Fibroblast of the aortic adventitia (primary cell): ENCODE results near the gene TRPM5. TPM values are rescaled to one million over a fixed set of nuclear protein-coding genes. Genes with fewer than 3 reads are reported as not detected.
A peak's percentile ranks its signal among the peaks of the same experiment; 100 is the strongest.

Source experiments
- DNase-seq: peaks from one replicate; pipeline ENCODE4 v3.0.0-alpha.2; 2010; ENCODE audit warnings: low read depth
- H3K4me3 ChIP-seq: 2 replicates; pipeline ENCODE4 v1.5.1; 2011; ENCODE audit warnings: low read depth, mild to moderate bottlenecking, control low read depth, low read length, moderate library complexity
- total RNA-seq: library from RNA; depleted of rRNA; stranded (reverse); fragments of >200 nt; gene quantifications from 2 replicates; pipeline ENCODE4 v1.2.3, GENCODE V29; 2012; ENCODE audit warnings: low replicate concordance
- TF ChIP-seq, protein P1 (sequence below): IDR thresholded peaks from 2 replicates; pipeline ENCODE4 v1.5.1; 2011; ENCODE audit warnings: mild to moderate bottlenecking, low read length, control low read depth, inconsistent platforms; ENCODE audit not compliant: insufficient read depth

Gene TRPM5
- total RNA-seq, 1 donor: not detected

DNA sequence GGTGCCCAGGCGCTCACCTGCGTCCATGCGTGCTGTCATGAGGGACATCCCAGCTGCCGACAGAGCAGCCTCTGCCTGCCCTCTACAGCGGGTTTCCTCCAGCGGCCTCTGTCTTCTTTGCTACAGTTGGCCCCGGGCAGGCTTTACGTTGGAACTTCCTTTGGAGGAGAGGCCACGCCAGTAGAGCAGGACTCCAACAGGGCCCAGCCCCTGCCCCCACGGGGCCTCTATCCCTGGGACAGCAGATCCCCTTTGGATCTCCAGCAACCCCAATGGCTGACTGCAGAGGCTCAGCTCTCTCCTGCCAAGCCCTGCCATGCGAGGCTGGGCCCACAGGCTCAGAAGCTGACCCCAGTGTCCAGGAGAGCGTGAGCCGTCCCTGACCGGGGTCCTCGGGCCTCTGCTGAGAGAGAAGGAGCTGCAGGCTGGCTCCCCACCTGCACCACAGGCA lies 12.1 kb downstream of the TRPM5 start:
- DNase-seq: no peak
- TF ChIP-seq, protein P1, sequence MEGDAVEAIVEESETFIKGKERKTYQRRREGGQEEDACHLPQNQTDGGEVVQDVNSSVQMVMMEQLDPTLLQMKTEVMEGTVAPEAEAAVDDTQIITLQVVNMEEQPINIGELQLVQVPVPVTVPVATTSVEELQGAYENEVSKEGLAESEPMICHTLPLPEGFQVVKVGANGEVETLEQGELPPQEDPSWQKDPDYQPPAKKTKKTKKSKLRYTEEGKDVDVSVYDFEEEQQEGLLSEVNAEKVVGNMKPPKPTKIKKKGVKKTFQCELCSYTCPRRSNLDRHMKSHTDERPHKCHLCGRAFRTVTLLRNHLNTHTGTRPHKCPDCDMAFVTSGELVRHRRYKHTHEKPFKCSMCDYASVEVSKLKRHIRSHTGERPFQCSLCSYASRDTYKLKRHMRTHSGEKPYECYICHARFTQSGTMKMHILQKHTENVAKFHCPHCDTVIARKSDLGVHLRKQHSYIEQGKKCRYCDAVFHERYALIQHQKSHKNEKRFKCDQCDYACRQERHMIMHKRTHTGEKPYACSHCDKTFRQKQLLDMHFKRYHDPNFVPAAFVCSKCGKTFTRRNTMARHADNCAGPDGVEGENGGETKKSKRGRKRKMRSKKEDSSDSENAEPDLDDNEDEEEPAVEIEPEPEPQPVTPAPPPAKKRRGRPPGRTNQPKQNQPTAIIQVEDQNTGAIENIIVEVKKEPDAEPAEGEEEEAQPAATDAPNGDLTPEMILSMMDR: no peak
- no peak overlapping the region for H3K4me3 ChIP-seq

DNA sequence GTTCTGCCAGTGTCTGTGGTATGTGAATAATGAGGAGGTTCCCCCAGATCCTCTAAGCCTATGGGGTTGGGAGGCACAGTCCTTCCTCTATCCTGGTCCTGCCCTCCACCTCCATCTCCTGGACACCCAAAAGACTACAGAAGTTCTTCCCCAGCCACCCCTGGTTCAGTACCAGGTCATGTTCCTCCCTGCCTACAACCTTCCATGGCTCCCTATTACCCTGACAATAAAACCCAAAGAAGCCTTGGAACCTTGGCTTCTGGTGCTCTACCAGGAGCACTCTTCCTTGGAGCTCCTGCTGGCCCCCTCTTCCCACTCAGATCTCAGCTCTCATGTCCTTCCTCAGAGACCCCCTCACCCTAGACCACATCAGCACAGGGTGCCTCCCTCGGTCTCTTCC lies 12.9 kb downstream of the TRPM5 start:
- no peak for DNase-seq
- TF ChIP-seq, protein P1: no peak
- H3K4me3 ChIP-seq: no peak overlapping the region

DNA sequence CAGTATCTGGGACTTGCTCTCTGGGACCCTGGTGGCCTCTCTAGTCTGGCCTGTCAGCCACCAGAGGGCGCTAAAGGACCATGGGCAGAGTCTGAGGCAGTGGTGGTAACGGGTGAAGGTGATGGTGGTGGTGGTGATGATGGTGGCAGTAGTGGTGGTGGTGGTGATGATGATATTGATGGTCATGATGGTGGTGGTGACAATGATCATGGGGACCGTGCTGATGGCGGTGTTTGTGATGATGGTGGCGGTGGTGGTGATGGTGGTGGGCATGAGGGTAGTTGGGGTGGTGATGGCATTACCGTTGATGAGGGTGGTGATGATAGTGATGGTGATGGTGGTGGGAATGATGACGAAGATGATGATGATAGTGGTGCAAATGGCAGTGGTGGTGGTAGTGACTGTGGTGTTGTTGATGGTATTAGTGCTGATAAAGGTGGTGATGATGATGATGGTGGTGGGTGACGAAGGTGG lies 16.0 kb downstream of the TRPM5 start:
- TF ChIP-seq, protein P1: peak; percentile 85
- H3K4me3 ChIP-seq: no peak overlapping the region
- DNase-seq: peak; percentile 43

DNA sequence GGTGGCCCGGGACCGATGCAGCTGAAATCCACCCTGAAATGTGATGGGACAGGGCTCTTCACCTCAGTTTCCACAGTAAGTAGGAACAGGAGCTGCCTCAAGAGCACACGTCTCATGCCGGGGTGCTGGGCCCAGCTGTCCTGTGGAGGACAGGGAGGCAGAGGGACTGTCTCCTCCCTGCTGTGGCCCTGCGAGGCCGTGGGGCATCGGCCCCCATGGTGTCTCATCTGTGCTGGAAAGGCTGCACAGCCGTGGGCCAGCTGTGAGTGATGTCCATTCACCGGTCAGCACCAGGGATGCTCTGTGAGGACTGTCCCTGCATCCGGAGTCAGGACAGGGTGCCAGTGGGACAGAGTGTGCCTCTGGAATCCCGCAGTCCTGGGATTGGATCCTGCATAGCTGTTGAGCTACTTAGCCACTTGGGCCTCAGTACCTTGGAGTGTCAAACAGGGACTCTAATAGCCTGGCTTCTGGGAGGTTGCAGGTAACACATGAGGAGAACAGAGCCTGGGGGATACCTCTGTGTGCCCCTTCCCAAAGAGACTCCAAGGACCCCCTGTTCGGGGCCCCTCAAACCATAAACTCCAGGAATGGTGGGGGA lies 16.5 kb downstream of the TRPM5 start:
- DNase-seq: no peak
- TF ChIP-seq, protein P1: no peak
- H3K4me3 ChIP-seq: no peak overlapping the region

DNA sequence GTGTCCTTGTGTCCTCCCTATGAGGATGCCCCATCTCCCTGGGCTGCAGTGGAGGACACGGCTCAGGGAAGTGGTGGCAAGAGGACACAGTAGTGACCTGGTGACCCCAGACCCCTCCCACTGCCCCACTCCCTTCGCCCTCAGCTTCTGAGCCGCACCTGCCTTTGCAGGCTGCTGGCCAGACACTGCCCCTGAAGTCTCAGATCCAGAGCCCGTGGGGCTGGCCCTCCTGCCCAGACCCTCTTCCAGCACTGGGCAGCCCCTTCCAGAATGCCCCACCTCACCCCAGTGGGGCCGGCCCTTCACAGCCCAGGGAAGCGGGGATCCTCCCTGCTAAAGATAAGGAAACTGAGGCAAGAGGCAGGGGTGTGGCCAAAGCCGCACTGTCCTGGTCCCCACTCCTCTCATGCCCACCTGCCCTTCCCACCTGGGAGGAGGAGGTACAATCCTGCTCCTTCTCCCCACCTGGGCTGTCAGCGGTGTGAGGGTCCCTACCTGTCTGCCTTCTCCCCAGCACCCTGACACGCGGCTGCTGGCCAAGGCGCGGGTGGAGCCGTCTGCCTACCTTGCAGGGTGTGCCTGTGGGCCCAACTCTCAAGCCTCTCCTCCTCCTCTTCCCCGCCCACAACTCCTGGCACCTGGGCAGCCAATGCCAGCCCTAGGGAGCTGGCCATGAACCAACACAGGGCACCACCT lies 17.3 kb downstream of the TRPM5 start:
- no peak for DNase-seq
- TF ChIP-seq, protein P1: no peak
- H3K4me3 ChIP-seq: no peak overlapping the region

DNA sequence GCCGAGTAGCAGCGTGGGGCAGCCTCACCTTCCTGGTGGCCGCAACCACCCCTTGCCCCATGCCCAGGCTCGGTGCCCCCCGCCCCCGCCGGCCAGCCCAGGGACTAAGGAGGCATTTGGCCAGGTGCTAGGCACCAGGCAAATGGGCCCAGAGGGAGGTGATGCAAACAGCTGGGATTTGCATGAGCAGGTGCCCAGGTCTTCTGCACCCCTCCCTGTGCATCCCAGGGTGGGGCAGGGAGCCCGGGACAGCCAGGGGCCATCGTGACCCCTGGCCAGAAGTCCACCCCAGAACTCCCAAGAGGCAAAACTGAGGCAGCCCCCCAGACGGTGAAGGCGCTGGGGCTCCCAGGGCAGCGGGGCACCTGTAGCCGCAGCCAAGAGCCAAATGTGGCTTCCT lies 18.1 kb downstream of the TRPM5 start:
- DNase-seq: no peak
- H3K4me3 ChIP-seq: no peak overlapping the region
- TF ChIP-seq, protein P1: no peak
